Measurements from ENCODE around the gene PCNX1. TPM values are rescaled to one million over a fixed set of nuclear protein-coding genes. Genes with fewer than 3 reads are reported as not detected.
A peak's percentile ranks its signal among the peaks of the same experiment; 100 is the strongest.

PCNX1 gene
- total RNA-seq, 6 donors from 2014 or later: 38.4 to 98.5 (median 65.4) TPM

DNA sequence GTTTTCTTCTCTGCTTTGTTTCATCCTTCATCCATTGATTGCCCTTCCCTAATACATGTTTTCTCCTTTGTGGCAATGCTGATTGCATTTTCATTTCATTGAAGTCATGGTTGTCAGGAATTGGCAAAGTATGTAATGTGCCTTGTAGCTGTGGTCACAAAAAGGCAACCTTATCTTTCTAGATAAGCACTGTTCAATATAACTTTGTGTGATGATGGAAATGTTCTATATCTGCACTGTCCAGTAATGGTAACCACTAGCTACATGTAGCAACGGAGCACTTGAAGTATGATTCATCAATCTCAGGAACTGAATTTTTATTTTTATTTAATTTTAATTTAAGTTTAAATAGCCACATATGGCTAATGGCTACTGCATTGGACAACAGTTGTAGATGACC is 79.8 kb downstream of the PCNX1 start:
- Histone ChIP-seq H3K27ac (no peak overlapping the region), H3K4me1 (peaks cover 0 to 14% (median 4%) of the 10 kb centered on the region in 4 donors), H3K27me3 (no peaks in the 10 kb centered on the region), H3K4me3 (no peak overlapping the region), H3K9me3 (no peaks in the 10 kb centered on the region), H3K36me3 (peaks cover 0 to 5% (median 0%) of the 10 kb centered on the region in 4 donors)
- TF ChIP-seq EP300 (IDR thresholded peaks at IDR 0.05) (no peak), POLR2AphosphoS5 (IDR thresholded peaks at IDR 0.05) (no peak), CTCF (IDR thresholded peaks at IDR 0.05) (no peak), POLR2A (IDR thresholded peaks at IDR 0.05) (no peak)
- 58 to 78% methylated on average over 1 of the region's 1 CpG for WGBS, 2 donors
- ATAC-seq (ENCODE audit: low FRiP score in 2 of 2): no peak
- no peak for DNase-seq

- no peak overlapping the region for H3K4me3 ChIP-seq
- ATAC-seq (ENCODE audit: low FRiP score in 2 of 2) (no peak), DNase-seq (peak in 1 of 2 donors; percentile 33)
Observed at GRCh38 chr14:70988452-70988851, 81.2 kb downstream of the PCNX1 start.

GRCh38 chr14:70993931-70994330 is 86.7 kb downstream of the PCNX1 start:
- TF ChIP-seq POLR2A (IDR thresholded peaks at IDR 0.05): no peak
- no peak for TF ChIP-seq CTCF (IDR thresholded peaks at IDR 0.05)
- no peak for TF ChIP-seq EP300 (IDR thresholded peaks at IDR 0.05)
- no peak for TF ChIP-seq POLR2AphosphoS5 (IDR thresholded peaks at IDR 0.05)
- no peak overlapping the region for H3K4me3 ChIP-seq
- H3K4me1 ChIP-seq: peaks cover 0 to 3% (median 0%) of the 10 kb centered on the region in 4 donors
- peaks cover 0 to 11% (median 2%) of the 10 kb centered on the region in 4 donors for H3K36me3 ChIP-seq
- no peaks in the 10 kb centered on the region for H3K9me3 ChIP-seq
- H3K27me3 ChIP-seq: no peaks in the 10 kb centered on the region
- no peak for ATAC-seq (ENCODE audit: low FRiP score in 2 of 2)
- no peak overlapping the region for H3K27ac ChIP-seq
- no peak for DNase-seq

More at GRCh38 chr14:70988452-70988851, 81.2 kb downstream of the PCNX1 start:
- peaks cover 0 to 5% (median 0%) of the 10 kb centered on the region in 4 donors for H3K36me3 ChIP-seq
- TF ChIP-seq POLR2AphosphoS5 (IDR thresholded peaks at IDR 0.05) (no peak), POLR2A (IDR thresholded peaks at IDR 0.05) (no peak), CTCF (IDR thresholded peaks at IDR 0.05) (no peak), EP300 (IDR thresholded peaks at IDR 0.05) (no peak)
- no peaks in the 10 kb centered on the region for H3K9me3 ChIP-seq
- WGBS, 2 donors: 92 to 94% methylated on average over 10 of the region's 10 CpGs
- no peaks in the 10 kb centered on the region for H3K27me3 ChIP-seq
- H3K27ac ChIP-seq: no peak overlapping the region
- peaks cover 0 to 8% (median 1%) of the 10 kb centered on the region in 4 donors for H3K4me1 ChIP-seq

DNA sequence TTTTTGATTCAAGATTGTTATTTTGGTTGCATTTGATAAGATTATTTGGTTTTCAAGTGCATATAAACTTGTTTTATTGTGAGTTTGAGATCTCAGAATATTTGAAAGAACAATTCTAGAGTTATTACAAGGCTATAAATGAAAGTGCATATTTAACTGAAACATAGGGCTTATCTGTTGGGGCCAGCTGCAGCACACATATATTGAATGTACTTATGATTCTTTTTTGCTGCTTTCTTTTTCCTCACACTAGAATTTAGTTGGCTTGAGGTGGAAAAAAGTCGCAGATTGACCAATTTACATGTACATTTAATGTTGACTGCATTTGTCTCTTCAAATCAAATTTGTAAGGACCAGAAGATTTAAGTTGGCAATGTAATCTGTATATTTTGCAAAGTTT is 88.0 kb downstream of the PCNX1 start:
- H3K9me3 ChIP-seq: no peaks in the 10 kb centered on the region
- WGBS, 2 donors: 84 to 97% methylated on average over 1 of the region's 1 CpG
- H3K27ac ChIP-seq: no peak overlapping the region
- TF ChIP-seq POLR2AphosphoS5 (IDR thresholded peaks at IDR 0.05) (no peak), EP300 (IDR thresholded peaks at IDR 0.05) (no peak), POLR2A (IDR thresholded peaks at IDR 0.05) (no peak), CTCF (IDR thresholded peaks at IDR 0.05) (no peak)
- ATAC-seq (ENCODE audit: low FRiP score in 2 of 2) (no peak), DNase-seq (no peak)
- H3K27me3 ChIP-seq: no peaks in the 10 kb centered on the region
- no peak overlapping the region for H3K4me3 ChIP-seq
- no peaks in the 10 kb centered on the region for H3K4me1 ChIP-seq
- H3K36me3 ChIP-seq: peaks cover 0 to 11% (median 2%) of the 10 kb centered on the region in 4 donors

DNA sequence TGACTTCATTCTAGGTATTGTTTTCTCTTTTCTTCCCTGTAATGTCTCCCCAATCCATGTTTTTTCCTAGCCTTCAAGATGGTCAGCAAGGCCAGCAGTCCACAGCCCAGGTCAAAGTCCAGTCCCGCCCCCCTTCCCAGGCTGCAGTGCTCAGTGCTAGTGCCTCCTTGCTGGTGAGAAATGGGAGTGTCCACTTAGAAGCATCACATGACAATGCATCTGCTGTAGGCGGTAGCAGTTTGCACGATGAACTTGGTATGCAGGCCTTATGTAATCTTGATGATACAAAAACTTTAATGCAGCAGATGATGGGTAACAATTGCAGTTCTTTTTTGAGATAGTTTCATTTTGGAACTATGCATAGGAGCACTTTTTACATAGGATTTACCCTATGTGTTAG is 88.4 kb downstream of the PCNX1 start:
- TF ChIP-seq CTCF (IDR thresholded peaks at IDR 0.05) (no peak), POLR2AphosphoS5 (IDR thresholded peaks at IDR 0.05) (no peak), EP300 (IDR thresholded peaks at IDR 0.05) (no peak), POLR2A (IDR thresholded peaks at IDR 0.05) (no peak)
- 72 to 76% methylated on average over 3 of the region's 3 CpGs for WGBS, 2 donors
- H3K4me3 ChIP-seq: no peak overlapping the region
- ATAC-seq (ENCODE audit: low FRiP score in 2 of 2) (no peak), DNase-seq (no peak)
- H3K27ac ChIP-seq: no peak overlapping the region
- no peaks in the 10 kb centered on the region for H3K9me3 ChIP-seq
- H3K4me1 ChIP-seq: no peaks in the 10 kb centered on the region
- peaks cover 0 to 11% (median 2%) of the 10 kb centered on the region in 4 donors for H3K36me3 ChIP-seq
- no peaks in the 10 kb centered on the region for H3K27me3 ChIP-seq
